T-helper 2 cell treated with Interferon-gamma antibody and Interleukin-4, amounts not matched to agents 100 ng/mL and 5 ng/mL, for 36 hours (primary cell): Measurements from ENCODE around the gene DDRGK1. TPM values are rescaled to one million over a fixed set of nuclear protein-coding genes. Genes with fewer than 3 reads are reported as not detected.

Experiments
- intact Hi-C: fragments of 100-400 bp; cut with micrococcal nuclease; formaldehyde crosslinking; loops from one replicate; pipeline ENCODE4 v1.15.1; 2023
- total RNA-seq: library from RNA; stranded (reverse); gene quantifications from 2 replicates; pipeline ENCODE4 v1.2.3, GENCODE V29; 2022

The DDRGK1 gene
- total RNA-seq, 1 donor from 2014 or later: 52.9 TPM

GRCh38 chr20:3166913-3167342 is 37.6 kb downstream of the DDRGK1 start:
- intact Hi-C loops: no loop called here

- intact Hi-C loops: no loop called here
These were observed 38.1 kb downstream of the DDRGK1 start for GRCh38 chr20:3166338-3166912.

DNA sequence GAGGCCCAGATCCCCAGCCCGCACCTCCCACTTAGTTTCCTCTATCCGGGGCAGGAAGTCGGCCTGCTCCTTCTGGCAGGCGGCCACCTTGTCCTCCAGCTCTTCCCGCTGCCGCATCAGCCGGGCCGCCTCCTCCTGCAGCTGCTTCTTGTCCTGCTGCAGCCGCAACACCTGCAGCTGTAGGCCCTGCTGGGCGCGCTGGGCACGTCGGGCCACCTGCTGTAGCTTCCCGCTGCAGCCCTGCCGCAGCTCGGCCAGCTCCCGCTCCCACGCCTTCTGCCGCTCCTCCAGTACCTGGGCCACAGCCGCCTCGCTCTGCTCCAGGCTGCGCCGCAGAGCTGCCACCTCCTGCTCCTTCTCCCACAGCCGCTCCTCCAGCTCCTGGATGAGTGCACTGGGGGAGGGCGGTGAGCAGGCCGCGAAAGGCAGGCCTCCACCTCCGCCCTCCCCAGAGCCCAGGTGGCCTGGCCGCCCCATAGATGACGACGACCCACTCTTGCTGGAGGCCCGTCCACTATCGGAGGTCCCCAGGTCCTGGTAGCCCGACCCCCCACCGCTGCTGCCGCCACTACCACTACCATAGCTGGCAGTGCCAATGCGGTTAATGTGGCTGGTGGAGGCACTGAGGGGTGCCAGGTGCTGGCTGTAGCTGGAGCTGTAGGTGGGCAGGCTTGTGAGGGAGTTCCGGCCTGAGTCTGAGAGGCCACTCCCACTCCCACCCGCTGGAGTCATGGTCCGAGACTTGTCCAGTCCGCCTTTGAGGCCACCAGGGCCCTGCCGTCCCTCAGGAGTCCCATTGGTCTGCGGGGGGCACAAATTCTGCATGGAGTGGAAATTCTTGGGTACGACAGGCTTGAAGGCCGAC is 38.8 kb downstream of the DDRGK1 start:
- intact Hi-C loops: no loop called here

GRCh38 chr20:3164763-3165410 is 39.6 kb downstream of the DDRGK1 start:
- intact Hi-C loops: no loop called here

DNA sequence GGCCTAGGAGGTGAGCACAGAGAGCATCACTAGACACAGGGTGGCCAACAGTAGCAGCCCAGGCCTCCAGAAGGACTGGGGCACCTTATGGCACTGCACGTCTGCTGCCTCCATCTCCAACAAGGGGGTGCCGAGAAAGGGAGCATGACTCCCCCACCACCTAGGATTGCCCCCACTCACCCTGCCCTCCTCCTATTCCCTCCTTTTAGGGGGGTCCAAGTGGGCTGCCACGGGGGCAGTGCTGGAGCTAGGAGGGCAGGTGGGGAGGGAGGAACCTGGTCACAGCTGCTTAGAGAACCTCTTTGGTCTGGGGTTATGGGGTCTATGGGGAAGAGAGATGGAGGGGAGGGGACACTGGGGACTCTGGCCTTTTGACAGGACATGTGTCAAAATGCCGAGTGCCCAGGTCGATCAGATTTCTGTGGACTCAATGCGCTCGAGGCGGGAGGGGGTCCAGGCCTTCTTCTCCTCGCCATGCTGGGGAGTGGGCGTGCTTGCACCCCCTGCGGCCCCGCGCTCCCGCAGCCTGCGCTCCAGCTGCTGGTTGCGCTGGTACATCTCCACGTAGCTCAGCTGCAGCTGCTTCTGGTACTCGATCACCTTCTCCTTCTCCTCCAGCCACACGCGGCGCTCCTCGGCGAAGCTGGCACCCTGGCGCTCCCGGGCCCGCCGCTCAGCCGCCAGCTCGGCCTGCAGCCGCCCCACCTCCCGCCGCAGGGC is 40.3 kb downstream of the DDRGK1 start:
- intact Hi-C loops: no loop called here

DNA sequence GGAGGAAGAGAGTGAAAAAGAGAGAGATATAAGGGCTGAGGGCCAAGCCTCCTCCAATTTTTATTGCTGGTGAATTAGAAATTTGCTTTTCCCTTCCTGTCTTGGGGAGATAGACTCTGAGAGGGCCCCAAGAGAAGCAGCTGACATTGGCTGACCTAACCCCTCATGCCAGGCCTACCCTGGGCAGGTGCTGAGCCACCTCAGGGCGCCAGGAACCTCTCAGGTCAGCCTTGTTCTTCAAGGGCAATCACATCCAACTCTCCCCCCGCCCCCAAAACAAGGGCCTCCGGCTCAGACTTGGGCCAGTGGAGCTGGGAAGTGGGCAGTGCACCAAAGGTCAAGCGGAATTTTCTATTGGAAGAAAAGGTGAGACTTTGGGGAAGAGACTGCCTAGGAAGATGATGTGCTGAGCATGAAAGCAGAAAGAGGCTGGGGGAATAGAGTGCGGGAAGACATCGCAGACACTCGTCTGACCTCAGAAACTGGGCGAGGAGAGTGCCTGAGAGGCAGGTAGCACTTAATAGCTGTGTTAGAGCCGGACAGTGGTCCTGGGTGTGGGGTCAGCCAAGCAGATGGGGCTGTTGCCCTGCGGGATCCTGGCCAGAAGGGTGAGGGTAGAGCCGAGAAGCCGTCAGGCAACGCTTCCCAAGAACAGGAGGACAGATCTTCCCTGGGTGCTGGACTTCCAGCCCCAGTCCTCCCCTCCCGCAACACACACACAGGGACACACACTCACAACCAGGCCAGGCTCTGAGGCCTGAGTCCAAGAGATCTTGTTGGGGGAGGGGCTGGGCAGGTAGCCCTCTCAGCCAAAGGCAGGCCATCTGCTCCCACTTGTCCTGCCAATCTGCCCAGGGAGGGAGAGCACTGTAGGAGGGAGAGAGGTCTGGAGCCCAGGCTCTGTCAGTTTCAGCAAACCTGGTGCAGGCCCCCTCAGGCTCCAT is 41.1 kb downstream of the DDRGK1 start:
- intact Hi-C loops: no loop called here

GRCh38 chr20:3162080-3162611 is 42.3 kb downstream of the DDRGK1 start:
- intact Hi-C loops: no loop called here

- intact Hi-C loops: no loop called here
These were observed 43.0 kb downstream of the DDRGK1 start for GRCh38 chr20:3161316-3162079.

GRCh38 chr20:3160418-3160817 is 44.1 kb downstream of the DDRGK1 start:
- intact Hi-C loops: no loop called here

GRCh38 chr20:3158968-3159431 is 45.5 kb downstream of the DDRGK1 start:
- intact Hi-C loops: loop anchor here (1.0 to 10.0 kb wide), 4 partner anchors 14 to 284 kb away; partner anchors contain the start of genes DDRGK1, LZTS3 and PTPRA

GRCh38 chr20:3157817-3158216 is 46.7 kb downstream of the DDRGK1 start:
- intact Hi-C loops: loop anchor here (2.0 to 10.0 kb wide), 3 partner anchors 41 to 283 kb away; partner anchors contain the start of genes MRPS26 and PTPRA

GRCh38 chr20:3156811-3157619 is 47.5 kb downstream of the DDRGK1 start:
- intact Hi-C loops: loop anchor here (2.0 to 10.0 kb wide), 3 partner anchors 40 to 282 kb away; partner anchors contain the start of genes MRPS26 and PTPRA

GRCh38 chr20:3152057-3152644 is 52.3 kb downstream of the DDRGK1 start:
- intact Hi-C loops: loop anchor here (10.0 kb wide), 1 partner anchor 277 kb away; the partner anchor contains the start of gene PTPRA

- intact Hi-C loops: loop anchor here (10.0 kb wide), 1 partner anchor 276 kb away; the partner anchor contains the start of gene PTPRA
These were observed 53.6 kb downstream of the DDRGK1 start for GRCh38 chr20:3150908-3151307.

DNA sequence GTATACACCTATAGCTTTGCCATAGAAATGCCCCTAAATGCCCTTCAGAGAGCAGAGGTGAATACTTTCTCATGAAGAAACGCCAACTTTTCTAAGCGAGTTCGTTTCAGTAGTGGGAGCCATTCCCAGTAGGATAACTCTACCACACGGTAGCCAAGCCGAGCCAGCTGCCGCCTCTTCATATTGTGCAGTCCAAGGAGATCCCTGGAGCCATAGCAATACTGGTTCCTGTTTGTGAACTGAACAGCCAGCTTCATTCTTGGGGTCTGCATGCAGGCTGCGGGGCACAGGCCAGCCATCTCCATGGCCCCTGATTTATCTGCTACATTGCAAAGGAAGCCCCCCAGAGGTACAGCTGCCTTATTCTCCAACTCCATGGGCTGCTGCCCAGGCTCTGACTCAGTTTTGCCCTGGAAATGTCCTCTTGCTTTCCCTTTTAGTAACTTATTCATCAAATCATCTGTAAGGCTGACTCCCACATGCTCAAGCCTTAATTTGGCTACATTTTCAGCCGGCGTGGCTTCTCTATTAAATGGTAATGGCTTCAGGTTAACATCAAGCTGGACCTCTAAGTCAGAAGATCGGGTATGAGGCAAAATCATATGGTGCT is 57.6 kb downstream of the DDRGK1 start:
- intact Hi-C loops: no loop called here

- intact Hi-C loops: no loop called here
These were observed 62.7 kb downstream of the DDRGK1 start for GRCh38 chr20:3141757-3142156.
